HG02981 (cell line): ENCODE measurements around the gene ITGAX.

ENCODE experiments used
- ATAC-seq: cut with Tn5 transposase; IDR thresholded peaks from one replicate; pipeline ENCODE4 v1.9.1; 2021; ENCODE audit warnings: mild to moderate bottlenecking, moderate library complexity; ENCODE audit not compliant: unreplicated experiment

Gene ITGAX

GRCh38 chr16:31371619-31372484 lies 16.9 kb downstream of the ITGAX start:
- no peak for ATAC-seq

DNA sequence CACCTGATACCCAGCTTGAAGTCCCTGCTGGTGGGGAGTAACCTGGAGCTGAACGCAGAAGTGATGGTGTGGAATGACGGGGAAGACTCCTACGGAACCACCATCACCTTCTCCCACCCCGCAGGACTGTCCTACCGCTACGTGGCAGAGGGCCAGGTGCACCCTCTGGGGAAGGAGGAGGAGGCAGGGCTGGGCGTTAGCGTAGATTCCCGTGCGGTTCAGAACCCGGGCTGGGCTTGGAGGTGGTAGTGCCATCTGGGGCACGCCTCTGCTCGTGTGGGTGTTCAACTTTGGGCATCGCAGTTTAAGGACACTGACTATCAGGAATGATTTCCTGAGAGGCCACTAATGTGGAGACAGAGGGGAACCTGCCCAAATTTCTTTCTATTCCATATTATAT lies 18.3 kb downstream of the ITGAX start:
- ATAC-seq = no peak

DNA sequence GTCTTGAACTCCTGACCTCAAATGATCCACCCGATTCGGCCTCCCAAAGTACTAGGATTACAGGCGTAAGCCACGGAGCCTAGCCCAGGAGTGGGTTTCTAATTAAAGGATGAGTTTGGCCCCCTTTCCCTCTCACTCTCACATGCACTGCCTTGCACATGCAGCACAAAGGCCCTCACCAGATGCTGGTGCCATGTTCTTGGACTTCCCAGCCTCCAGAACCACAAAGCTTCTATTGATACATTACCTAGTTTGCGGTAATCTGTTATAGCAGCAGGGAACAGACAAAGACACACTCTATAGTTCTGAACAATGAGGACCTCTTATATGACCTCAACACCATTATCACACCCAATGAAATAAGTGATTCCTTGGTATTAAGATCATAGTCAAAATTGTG lies 20.3 kb downstream of the ITGAX start:
- no peak for ATAC-seq

DNA sequence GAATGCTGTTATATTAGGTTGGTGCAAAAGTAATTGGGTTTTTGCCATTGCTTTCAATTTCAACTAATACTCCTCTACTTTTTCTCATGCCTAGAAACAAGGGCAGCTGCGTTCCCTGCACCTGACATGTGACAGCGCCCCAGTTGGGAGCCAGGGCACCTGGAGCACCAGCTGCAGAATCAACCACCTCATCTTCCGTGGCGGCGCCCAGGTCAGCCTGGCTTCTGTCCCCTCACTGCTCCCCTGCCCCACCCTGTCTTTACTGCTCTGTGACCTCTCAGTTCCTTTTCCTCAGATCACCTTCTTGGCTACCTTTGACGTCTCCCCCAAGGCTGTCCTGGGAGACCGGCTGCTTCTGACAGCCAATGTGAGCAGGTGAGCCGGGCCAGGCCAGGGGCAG lies 21.7 kb downstream of the ITGAX start:
- no peak for ATAC-seq

DNA sequence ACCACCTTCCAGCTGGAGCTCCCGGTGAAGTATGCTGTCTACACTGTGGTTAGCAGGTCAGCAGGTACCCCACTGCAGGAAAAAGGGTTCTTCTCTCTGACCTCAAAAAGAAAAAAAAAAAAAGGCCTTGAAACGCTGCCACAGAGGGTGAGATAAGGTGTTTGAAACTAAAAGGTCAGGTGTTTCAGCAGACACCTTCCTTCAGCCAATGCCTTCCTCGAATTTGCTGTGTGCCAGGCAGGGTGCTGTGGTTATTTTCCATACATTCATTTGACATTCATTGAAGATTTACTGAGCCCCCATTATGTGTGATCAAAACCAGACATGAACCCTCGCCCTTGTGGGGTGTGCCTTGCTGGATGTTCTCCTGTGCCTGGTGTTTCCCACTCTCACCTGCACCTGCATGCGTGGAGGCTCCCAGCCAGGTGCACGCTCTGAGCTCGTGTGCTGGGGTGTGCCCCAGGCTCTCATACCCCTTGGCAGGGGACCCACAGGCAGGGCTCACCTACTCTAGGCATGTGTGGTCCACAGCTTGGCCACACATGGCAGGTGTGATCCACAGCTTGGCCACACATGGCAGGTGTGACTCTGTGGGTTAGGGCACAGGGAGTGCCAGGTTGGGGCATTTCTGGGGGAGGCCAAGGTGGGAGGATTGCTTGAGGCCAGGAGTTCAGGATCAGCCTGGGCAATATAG lies 22.4 kb downstream of the ITGAX start:
- no peak for ATAC-seq

DNA sequence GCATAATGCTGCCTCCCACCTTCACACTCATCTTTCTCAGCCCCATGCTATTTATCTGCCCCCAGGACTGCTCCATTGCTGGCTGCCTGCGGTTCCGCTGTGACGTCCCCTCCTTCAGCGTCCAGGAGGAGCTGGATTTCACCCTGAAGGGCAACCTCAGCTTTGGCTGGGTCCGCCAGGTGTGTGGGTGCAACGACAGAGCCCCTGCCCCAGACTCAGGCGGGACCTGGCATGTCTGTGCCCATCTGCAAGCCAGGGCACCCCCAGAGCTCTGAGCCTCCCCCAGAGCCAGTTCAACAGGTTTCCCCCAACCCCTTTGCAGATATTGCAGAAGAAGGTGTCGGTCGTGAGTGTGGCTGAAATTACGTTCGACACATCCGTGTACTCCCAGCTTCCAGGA lies 25.2 kb downstream of the ITGAX start:
- no peak for ATAC-seq

DNA sequence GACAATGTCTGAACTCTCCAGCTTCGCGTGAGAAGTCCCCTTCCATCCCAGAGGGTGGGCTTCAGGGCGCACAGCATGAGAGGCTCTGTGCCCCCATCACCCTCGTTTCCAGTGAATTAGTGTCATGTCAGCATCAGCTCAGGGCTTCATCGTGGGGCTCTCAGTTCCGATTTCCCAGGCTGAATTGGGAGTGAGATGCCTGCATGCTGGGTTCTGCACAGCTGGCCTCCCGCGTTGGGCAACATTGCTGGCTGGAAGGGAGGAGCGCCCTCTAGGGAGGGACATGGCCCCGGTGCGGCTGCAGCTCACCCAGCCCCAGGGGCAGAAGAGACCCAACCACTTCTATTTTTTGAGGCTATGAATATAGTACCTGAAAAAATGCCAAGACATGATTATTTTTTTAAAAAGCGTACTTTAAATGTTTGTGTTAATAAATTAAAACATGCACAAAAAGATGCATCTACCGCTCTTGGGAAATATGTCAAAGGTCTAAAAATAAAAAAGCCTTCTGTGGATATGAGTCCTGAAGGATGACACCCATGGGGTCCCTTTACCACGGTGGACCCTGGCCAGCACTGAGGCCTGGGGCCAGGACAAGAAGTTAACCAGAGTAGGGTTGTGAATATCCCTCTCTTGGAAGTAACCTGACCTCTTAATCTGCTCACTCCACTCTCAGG lies 27.6 kb downstream of the ITGAX start:
- no peak for ATAC-seq

GRCh38 chr16:31385680-31386079 lies 30.7 kb downstream of the ITGAX start:
- ATAC-seq = no peak

GRCh38 chr16:31386157-31386984 lies 31.4 kb downstream of the ITGAX start:
- no peak for ATAC-seq

- ATAC-seq = no peak
These were observed 33.6 kb downstream of the ITGAX start for GRCh38 chr16:31388535-31388934.

DNA sequence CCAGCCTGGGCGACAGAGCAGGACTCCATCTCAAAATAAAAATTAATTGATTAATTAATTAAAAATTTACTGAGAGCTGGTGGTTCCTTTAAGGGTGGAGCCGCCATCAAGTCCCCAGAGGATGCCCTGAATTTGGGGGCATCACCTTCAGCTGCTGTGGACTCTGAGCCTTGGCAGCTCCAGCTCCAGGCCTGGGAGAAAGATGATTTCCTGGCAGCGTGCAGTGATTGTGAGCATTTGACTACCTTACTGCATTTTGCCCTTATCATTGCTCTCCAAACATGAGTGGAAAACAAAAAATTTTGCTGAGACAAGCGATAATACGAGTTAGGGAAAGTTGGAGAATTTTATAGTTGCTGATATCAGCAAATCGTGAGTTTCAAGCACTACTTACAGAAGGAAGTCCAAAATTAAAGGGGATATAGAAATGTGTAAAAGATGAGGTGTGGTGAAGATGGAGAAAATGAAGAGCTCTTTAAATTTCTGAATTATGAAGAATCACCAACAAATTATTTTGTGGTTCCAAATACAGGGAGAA lies 35.6 kb downstream of the ITGAX start:
- no peak for ATAC-seq

DNA sequence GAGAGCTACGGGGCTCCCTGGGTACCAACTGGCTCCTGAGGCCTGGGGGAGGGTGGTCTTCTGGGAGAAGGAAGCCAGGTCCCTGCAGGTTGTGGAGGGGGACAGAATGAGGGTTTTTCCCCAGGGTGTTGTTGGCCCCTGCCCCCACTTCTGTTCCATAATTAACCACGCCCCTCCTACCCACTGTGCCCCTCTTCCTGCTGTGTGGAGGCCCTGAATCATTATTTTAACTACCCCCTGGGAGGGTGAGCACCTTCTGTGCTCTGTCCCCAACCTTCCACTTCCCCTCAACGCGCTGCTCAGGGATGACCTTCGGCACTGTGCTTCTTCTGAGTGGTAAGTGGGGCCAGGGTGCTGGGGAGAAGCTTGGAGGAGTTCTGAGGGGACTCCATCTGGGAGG lies 38.1 kb downstream of the ITGAX start, which contains the start of gene ITGAD:
Gene ITGAD, plus strand, starts transcription at position 280 of the 400 bp plus-strand sequence. Its CDS starts 26 bp downstream, at position 306.
- ATAC-seq = no peak

- no peak for ATAC-seq
These were observed 40.7 kb downstream of the ITGAX start for GRCh38 chr16:31395647-31396046.

DNA sequence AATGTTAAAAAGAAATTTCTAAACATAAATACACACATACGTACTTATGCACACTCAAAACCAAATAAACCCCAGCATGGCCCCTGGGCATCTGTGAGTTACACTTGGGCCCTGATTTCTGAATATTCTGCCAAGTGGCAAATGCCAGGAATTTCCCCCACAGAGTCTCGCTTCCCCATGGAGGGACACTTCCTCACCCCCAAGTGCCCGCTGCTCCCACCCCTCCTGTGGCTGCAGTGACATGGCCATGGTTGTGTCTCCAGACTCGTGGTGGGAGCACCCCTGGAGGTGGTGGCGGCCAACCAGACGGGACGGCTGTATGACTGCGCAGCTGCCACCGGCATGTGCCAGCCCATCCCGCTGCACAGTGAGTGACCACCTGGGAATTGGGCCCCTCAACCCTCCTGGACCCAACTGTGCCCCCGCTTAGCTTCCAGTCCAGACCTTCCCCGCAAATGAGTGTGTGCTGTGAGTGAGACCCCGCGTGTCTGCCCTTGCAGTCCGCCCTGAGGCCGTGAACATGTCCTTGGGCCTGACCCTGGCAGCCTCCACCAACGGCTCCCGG lies 42.2 kb downstream of the ITGAX start:
- ATAC-seq = no peak

DNA sequence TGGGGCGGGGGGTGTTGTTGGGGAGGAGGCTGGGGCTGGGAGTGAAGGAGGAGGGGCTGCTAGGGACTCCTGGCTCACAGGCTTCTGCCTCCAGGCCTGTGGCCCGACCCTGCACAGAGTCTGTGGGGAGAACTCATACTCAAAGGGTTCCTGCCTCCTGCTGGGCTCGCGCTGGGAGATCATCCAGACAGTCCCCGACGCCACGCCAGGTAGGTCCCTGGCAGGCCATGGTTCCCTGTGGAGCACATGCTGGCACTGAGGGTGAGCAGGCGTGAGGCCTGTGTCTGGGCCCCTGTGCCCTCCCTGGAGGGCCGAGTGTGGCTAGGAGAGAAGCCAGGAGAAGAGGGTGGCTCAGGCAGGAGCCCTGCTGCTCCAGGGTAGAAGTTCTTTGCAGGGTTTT lies 42.7 kb downstream of the ITGAX start:
- ATAC-seq = no peak

DNA sequence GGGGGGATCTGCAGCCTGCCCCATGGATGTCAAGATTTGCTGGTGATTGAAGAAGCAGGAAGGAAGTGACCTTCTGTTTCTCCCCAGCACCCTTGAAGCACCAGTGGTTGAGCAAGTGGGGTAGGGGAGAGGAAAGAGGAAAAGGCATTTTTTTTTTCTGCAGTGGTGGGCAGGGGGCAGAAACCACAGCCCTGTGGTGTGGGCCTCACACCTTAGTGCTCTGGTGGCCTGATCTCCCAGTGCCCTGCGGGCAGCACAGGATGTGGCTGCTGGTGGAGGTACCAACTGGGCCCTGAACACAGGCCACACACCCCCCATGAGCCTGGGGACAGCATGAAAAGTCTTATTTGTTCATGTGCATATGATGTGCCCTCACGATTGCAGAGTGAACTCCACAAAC lies 45.2 kb downstream of the ITGAX start:
- no peak for ATAC-seq

DNA sequence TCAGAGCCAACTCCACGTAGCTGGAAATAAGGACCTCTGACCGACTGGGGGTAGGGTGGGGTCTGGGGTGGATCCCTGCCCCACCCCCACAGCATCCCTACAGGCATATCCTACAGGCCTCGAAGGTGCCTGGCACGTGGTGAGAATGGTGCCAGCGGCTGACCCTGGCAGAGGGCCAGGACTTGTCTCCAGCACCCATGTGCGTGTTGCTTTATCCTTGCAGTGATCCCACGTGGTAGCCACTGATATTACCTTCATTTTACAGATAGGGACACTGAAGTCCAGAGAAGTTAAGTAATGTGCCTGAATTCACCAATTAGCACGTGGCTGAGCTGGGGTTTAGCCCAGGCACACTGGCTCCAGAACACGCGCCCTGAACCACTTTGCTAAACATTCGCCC lies 46.5 kb downstream of the ITGAX start:
- ATAC-seq = no peak

DNA sequence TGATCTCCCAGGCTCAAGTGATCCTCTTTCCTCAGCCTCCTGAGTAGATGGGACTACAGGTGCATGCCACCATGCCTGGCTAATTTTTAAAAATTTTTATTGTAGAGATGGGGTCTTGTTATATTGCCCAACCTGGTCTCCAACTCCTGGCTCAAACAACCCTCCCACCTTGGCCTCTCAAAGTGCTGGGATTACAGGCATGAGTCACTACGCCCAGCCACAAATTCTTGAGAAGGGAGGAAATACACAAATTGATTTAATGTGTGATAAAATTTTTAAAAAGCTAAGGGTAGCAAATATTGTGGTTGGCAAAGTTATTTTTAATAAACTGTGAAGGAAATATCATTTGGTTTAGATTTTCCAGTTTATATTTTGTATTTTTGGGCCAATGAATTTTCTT lies 47.7 kb downstream of the ITGAX start:
- no peak for ATAC-seq

DNA sequence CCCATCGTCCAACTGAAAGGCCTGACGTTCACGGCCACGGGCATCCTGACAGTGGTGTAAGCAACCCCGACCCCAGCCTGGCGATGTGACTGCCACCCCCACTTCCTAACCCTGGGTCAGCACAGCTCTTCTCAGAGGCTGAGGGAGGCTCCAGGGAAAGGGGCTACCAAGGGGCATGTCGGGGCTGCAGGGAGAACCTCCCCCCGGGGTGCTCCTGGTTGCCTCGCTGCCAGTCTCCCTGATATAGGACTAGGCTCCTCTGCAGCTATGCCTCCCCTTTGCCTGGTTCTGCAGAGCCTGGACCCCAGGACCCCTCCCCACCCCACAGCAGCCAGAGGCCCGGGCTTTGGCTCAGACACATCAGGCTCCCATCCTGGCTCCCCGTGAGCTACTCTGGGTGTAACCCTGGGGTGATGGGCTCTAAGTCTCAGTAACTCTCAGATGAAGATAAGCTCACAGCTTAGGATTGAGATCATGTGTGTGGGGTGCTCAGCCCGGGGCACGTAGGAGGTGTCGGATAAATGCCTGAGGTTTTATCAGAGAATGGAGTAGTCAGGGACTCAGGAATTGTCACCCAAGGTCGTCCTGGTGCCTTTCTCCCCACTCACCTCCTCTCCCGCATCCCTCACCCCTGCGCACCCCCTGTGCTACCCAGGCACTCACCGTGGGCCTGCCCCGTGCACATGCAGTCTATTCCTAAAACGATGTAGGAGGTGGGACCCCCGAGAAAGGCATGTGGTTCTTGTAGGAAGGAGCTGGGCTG lies 48.8 kb downstream of the ITGAX start:
- ATAC-seq = no peak
